GM23248 (cell line): Measurements from ENCODE around the gene PTPRE.

Experiments used
- EZH2 ChIP-seq: fragments of 200-600 bp; sonication (generic); IDR thresholded peaks from 2 replicates; pipeline ENCODE4 v1.6.1; 2018; ENCODE audit warnings: antibody characterized with exemption, mild to moderate bottlenecking; ENCODE audit not compliant: insufficient read depth, poor library complexity, severe bottlenecking
- EZH2phosphoT487 ChIP-seq: fragments of 200-600 bp; sonication (generic); IDR thresholded peaks from 2 replicates; pipeline ENCODE4 v1.6.1; 2018; ENCODE audit warnings: antibody characterized with exemption, moderate library complexity, mild to moderate bottlenecking, low read depth; ENCODE audit not compliant: insufficient read depth

- TF ChIP-seq EZH2: no peak
- no peak for TF ChIP-seq EZH2phosphoT487
Measured at GRCh38 chr10:127883516-127883915, 23.4 kb upstream of the PTPRE start.
